ENCODE measurements around the gene ENTREP3.

ENTREP3 gene

GRCh38 chr1:155277070-155277901 is 22.0 kb upstream of the ENTREP3 start, which contains the start of gene HCN3:
Gene HCN3, plus strand, starts transcription at chr1:155277463. Its CDS starts 128 bp downstream, at chr1:155277591.
- Histone ChIP-seq H4K5ac (ENCODE audit: low read length) (no peak within 1 kb of the TSS), H3K4me3 (ENCODE audit: low read length) (peak within 1 kb of the TSS; percentile 77), H3K79me1 (ENCODE audit: low read length) (peaks cover 4% of the 10 kb centered on the region), H2AK5ac (ENCODE audit: low read length) (no peak within 1 kb of the TSS), H3K4me1 (ENCODE audit: control insufficient read depth, low read depth, low read length) (peaks cover 9% of the 10 kb centered on the region), H2BK5ac (ENCODE audit: low read length) (no peak within 1 kb of the TSS), H3K56ac (ENCODE audit: low read length) (peak within 1 kb of the TSS; percentile 93), H3K4me2 (ENCODE audit: low read length) (peak within 1 kb of the TSS; percentile 98), H3K79me2 (ENCODE audit: control insufficient read depth, insufficient read depth, low read length) (peaks cover 7% of the 10 kb centered on the region), H3K27ac (ENCODE audit: low read depth, low read length) (no peak within 1 kb of the TSS), H2BK120ac (ENCODE audit: low read depth, low read length) (no peak within 1 kb of the TSS), H2BK15ac (replicated peaks; ENCODE audit: low read depth) (no peak within 1 kb of the TSS), H3K27me3 (ENCODE audit: insufficient read depth, low read length, poor library complexity) (peaks cover 2% of the 10 kb centered on the region), H3K23ac (ENCODE audit: low read length) (no peak within 1 kb of the TSS), H3K36me3 (ENCODE audit: control insufficient read depth, insufficient read depth, low read length) (no peaks in the 10 kb centered on the region), H3K18ac (ENCODE audit: low read length) (no peak within 1 kb of the TSS), H4K8ac (ENCODE audit: low read depth, low read length) (no peak within 1 kb of the TSS), H3K4ac (ENCODE audit: low read depth, low read length) (no peak within 1 kb of the TSS), H3K9ac (ENCODE audit: low read length) (peak within 1 kb of the TSS; percentile 85)
- DNase-seq, result peak; percentile 98
- WGBS (ENCODE audit: extremely low coverage, insufficient coverage, low lambda C conversion rate), result no CpG with 5 or more reads among the region's 68 CpGs

GRCh38 chr1:155273343-155274245 is 18.3 kb upstream of the ENTREP3 start, which contains the start of gene CLK2:
Gene CLK2, minus strand, starts transcription at chr1:155273504. Its CDS starts 2,527 bp downstream, at chr1:155270977.
- Histone ChIP-seq H3K9ac (ENCODE audit: low read length) (peak within 1 kb of the TSS; percentile 82), H3K4me1 (ENCODE audit: control insufficient read depth, low read depth, low read length) (peaks cover 8% of the 10 kb centered on the region), H3K4me2 (ENCODE audit: low read length) (peak within 1 kb of the TSS; percentile 95), H3K36me3 (ENCODE audit: control insufficient read depth, insufficient read depth, low read length) (peaks cover 15% of the 10 kb centered on the region), H3K27me3 (ENCODE audit: insufficient read depth, low read length, poor library complexity) (peaks cover 2% of the 10 kb centered on the region), H3K4ac (ENCODE audit: low read depth, low read length) (peak within 1 kb of the TSS; percentile 93), H2AK5ac (ENCODE audit: low read length) (no peak within 1 kb of the TSS), H3K79me1 (ENCODE audit: low read length) (peaks cover 16% of the 10 kb centered on the region), H3K56ac (ENCODE audit: low read length) (peak within 1 kb of the TSS; percentile 90), H2BK120ac (ENCODE audit: low read depth, low read length) (no peak within 1 kb of the TSS), H3K4me3 (ENCODE audit: low read length) (peak within 1 kb of the TSS; percentile 52), H2BK15ac (replicated peaks; ENCODE audit: low read depth) (no peak within 1 kb of the TSS), H4K8ac (ENCODE audit: low read depth, low read length) (no peak within 1 kb of the TSS), H3K79me2 (ENCODE audit: control insufficient read depth, insufficient read depth, low read length) (peaks cover 22% of the 10 kb centered on the region), H3K27ac (ENCODE audit: low read depth, low read length) (peak within 1 kb of the TSS; percentile 84), H2BK5ac (ENCODE audit: low read length) (no peak within 1 kb of the TSS), H3K18ac (ENCODE audit: low read length) (peak within 1 kb of the TSS; percentile 92), H3K23ac (ENCODE audit: low read length) (no peak within 1 kb of the TSS), H4K5ac (ENCODE audit: low read length) (no peak within 1 kb of the TSS)
- WGBS (ENCODE audit: extremely low coverage, insufficient coverage, low lambda C conversion rate), result no CpG with 5 or more reads among the region's 61 CpGs
- peak; percentile 99 for DNase-seq

DNA sequence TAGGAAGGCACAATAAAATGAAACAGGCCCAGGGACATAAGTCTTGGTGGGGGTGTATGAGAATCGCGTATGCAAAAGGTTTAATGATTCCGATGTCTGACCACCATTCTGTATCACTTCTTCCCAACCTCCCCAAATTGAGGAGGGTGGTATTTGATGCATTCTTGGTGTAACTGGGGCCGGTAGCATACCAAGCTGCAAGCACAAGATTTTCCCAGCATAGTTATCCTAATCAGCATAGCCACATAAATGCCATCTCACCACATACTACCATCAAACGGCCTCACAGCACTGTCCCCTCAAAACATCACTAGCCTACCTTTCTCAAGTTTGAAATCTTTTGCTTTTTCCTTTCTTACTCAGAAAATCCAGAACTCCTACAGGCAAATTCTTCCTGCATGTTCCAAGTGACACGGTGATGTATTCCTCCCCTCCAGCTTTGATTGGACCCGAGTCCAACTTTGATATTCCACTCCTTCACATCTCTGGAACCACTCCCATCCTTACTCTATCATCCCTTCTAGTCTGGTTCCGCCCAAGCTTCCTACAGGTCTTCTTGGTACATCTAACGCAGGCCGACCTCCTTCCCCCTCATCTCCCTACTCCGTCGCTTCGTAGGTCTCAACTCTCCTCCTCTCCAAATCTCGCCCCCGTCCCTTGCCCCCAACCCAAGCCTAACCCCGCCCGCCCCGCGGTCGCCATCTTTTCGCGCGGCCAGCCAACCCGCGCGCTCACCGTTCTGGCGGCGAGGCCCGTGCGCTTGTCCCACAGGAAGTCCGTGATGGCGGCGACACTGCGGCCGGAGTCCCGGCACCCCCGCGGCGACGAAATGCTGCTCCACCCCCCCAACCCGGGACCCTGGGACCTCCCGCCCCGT is 17.4 kb upstream of the ENTREP3 start:
- Histone ChIP-seq H2BK120ac (ENCODE audit: low read depth, low read length) (no peak overlapping the region), H3K27ac (ENCODE audit: low read depth, low read length) (peak overlapping the region; percentile 84), H2BK15ac (replicated peaks; ENCODE audit: low read depth) (no peak overlapping the region), H3K79me2 (ENCODE audit: control insufficient read depth, insufficient read depth, low read length) (peaks cover 22% of the 10 kb centered on the region), H3K27me3 (ENCODE audit: insufficient read depth, low read length, poor library complexity) (peaks cover 2% of the 10 kb centered on the region), H3K4me3 (ENCODE audit: low read length) (peak overlapping the region; percentile 52), H2AK5ac (ENCODE audit: low read length) (no peak overlapping the region), H3K23ac (ENCODE audit: low read length) (no peak overlapping the region), H3K56ac (ENCODE audit: low read length) (peak overlapping the region; percentile 90), H3K18ac (ENCODE audit: low read length) (peak overlapping the region; percentile 92), H3K4me1 (ENCODE audit: control insufficient read depth, low read depth, low read length) (peaks cover 7% of the 10 kb centered on the region), H3K36me3 (ENCODE audit: control insufficient read depth, insufficient read depth, low read length) (peaks cover 21% of the 10 kb centered on the region), H3K4me2 (ENCODE audit: low read length) (peak overlapping the region; percentile 95), H3K79me1 (ENCODE audit: low read length) (peaks cover 20% of the 10 kb centered on the region), H4K5ac (ENCODE audit: low read length) (no peak overlapping the region), H4K8ac (ENCODE audit: low read depth, low read length) (no peak overlapping the region), H3K4ac (ENCODE audit: low read depth, low read length) (peak overlapping the region; percentile 93), H3K9ac (ENCODE audit: low read length) (peak overlapping the region; percentile 82), H2BK5ac (ENCODE audit: low read length) (no peak overlapping the region)
- peak; percentile 81 for DNase-seq
- WGBS (ENCODE audit: extremely low coverage, insufficient coverage, low lambda C conversion rate), result no CpG with 5 or more reads among the region's 44 CpGs

- H4K5ac ChIP-seq (ENCODE audit: low read length), result no peak overlapping the region
- no peak overlapping the region for H3K27ac ChIP-seq (ENCODE audit: low read depth, low read length)
- H3K79me2 ChIP-seq (ENCODE audit: control insufficient read depth, insufficient read depth, low read length), result peaks cover 22% of the 10 kb centered on the region
- H2AK5ac ChIP-seq (ENCODE audit: low read length), result no peak overlapping the region
- H4K8ac ChIP-seq (ENCODE audit: low read depth, low read length), result no peak overlapping the region
- whole genome bisulfite sequencing (ENCODE audit: extremely low coverage, insufficient coverage, low lambda C conversion rate), result no CpG with 5 or more reads among the region's 21 CpGs
- H3K27me3 ChIP-seq (ENCODE audit: insufficient read depth, low read length, poor library complexity), result no peaks in the 10 kb centered on the region
- H3K4me1 ChIP-seq (ENCODE audit: control insufficient read depth, low read depth, low read length), result peaks cover 5% of the 10 kb centered on the region
- H3K23ac ChIP-seq (ENCODE audit: low read length), result no peak overlapping the region
- no peak overlapping the region for H3K4me3 ChIP-seq (ENCODE audit: low read length)
- no peak overlapping the region for H3K4ac ChIP-seq (ENCODE audit: low read depth, low read length)
- peaks cover 36% of the 10 kb centered on the region for H3K36me3 ChIP-seq (ENCODE audit: control insufficient read depth, insufficient read depth, low read length)
- DNase-seq, result no peak
- H3K18ac ChIP-seq (ENCODE audit: low read length), result no peak overlapping the region
- no peak overlapping the region for H3K56ac ChIP-seq (ENCODE audit: low read length)
- H3K79me1 ChIP-seq (ENCODE audit: low read length), result peaks cover 22% of the 10 kb centered on the region
- H2BK120ac ChIP-seq (ENCODE audit: low read depth, low read length), result no peak overlapping the region
- no peak overlapping the region for H3K9ac ChIP-seq (ENCODE audit: low read length)
- no peak overlapping the region for H3K4me2 ChIP-seq (ENCODE audit: low read length)
- no peak overlapping the region for H2BK5ac ChIP-seq (ENCODE audit: low read length)
- H2BK15ac ChIP-seq (replicated peaks; ENCODE audit: low read depth), result no peak overlapping the region
Observed at GRCh38 chr1:155269381-155269780, 14.1 kb upstream of the ENTREP3 start.

GRCh38 chr1:155268630-155269029 is 13.3 kb upstream of the ENTREP3 start:
- H2BK15ac ChIP-seq (replicated peaks; ENCODE audit: low read depth), result no peak overlapping the region
- no peak overlapping the region for H2AK5ac ChIP-seq (ENCODE audit: low read length)
- H3K18ac ChIP-seq (ENCODE audit: low read length), result no peak overlapping the region
- WGBS (ENCODE audit: extremely low coverage, insufficient coverage, low lambda C conversion rate), result no CpG with 5 or more reads among the region's 21 CpGs
- no peak overlapping the region for H3K56ac ChIP-seq (ENCODE audit: low read length)
- no peak overlapping the region for H3K27ac ChIP-seq (ENCODE audit: low read depth, low read length)
- no peaks in the 10 kb centered on the region for H3K27me3 ChIP-seq (ENCODE audit: insufficient read depth, low read length, poor library complexity)
- H3K9ac ChIP-seq (ENCODE audit: low read length), result no peak overlapping the region
- H3K4me3 ChIP-seq (ENCODE audit: low read length), result no peak overlapping the region
- H3K23ac ChIP-seq (ENCODE audit: low read length), result no peak overlapping the region
- H2BK120ac ChIP-seq (ENCODE audit: low read depth, low read length), result no peak overlapping the region
- no peak overlapping the region for H3K4ac ChIP-seq (ENCODE audit: low read depth, low read length)
- no peak overlapping the region for H4K5ac ChIP-seq (ENCODE audit: low read length)
- H3K4me2 ChIP-seq (ENCODE audit: low read length), result no peak overlapping the region
- H3K4me1 ChIP-seq (ENCODE audit: control insufficient read depth, low read depth, low read length), result peaks cover 2% of the 10 kb centered on the region
- no peak for DNase-seq
- no peak overlapping the region for H4K8ac ChIP-seq (ENCODE audit: low read depth, low read length)
- H3K36me3 ChIP-seq (ENCODE audit: control insufficient read depth, insufficient read depth, low read length), result peaks cover 40% of the 10 kb centered on the region
- no peak overlapping the region for H2BK5ac ChIP-seq (ENCODE audit: low read length)
- peaks cover 22% of the 10 kb centered on the region for H3K79me2 ChIP-seq (ENCODE audit: control insufficient read depth, insufficient read depth, low read length)
- H3K79me1 ChIP-seq (ENCODE audit: low read length), result peaks cover 22% of the 10 kb centered on the region

Measured in mesendoderm (in vitro differentiated cells).